ENCODE data around the gene AOC1.

AOC1 gene

DNA sequence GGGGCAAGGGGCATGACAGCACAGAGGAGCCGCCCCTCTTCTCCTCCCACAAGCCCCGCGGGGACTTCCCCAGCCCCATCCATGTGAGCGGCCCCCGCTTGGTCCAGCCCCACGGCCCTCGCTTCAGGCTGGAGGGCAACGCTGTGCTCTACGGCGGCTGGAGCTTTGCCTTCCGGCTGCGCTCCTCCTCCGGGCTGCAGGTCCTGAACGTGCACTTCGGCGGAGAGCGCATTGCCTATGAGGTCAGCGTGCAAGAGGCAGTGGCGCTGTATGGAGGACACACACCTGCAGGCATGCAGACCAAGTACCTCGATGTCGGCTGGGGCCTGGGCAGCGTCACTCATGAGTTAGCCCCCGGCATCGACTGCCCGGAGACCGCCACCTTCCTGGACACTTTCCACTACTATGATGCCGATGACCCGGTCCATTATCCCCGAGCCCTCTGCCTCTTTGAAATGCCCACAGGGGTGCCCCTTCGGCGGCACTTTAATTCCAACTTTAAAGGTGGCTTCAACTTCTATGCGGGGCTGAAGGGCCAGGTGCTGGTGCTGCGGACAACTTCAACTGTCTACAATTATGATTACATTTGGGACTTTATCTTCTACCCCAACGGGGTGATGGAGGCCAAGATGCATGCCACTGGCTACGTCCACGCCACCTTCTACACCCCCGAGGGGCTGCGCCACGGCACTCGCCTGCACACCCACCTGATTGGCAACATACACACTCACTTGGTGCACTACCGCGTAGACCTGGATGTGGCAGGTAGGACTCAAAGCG lies 5.1 kb downstream of the AOC1 start:
- H3K27me3 ChIP-seq (replicated peaks; ENCODE audit: control insufficient read depth, insufficient read depth, low read length, poor library complexity, severe bottlenecking): no peaks in the 10 kb centered on the region
- H3K4me3 ChIP-seq (ENCODE audit: insufficient read depth, low read depth, low read length, poor library complexity, severe bottlenecking): no peak overlapping the region
- no peaks in the 10 kb centered on the region for H3K9me3 ChIP-seq (ENCODE audit: control insufficient read depth, low read length)
- no peaks in the 10 kb centered on the region for H3K4me1 ChIP-seq (ENCODE audit: control insufficient read depth, insufficient read depth, low read length, poor library complexity, severe bottlenecking)
- DNase-seq: no peak
- H3K27ac ChIP-seq (ENCODE audit: insufficient read depth, low read length, poor library complexity, severe bottlenecking): no peak overlapping the region
- H3K36me3 ChIP-seq (ENCODE audit: control insufficient read depth, insufficient read depth, low read length): no peaks in the 10 kb centered on the region

- no peak overlapping the region for H3K27ac ChIP-seq (ENCODE audit: insufficient read depth, low read length, poor library complexity, severe bottlenecking)
- H3K27me3 ChIP-seq (replicated peaks; ENCODE audit: control insufficient read depth, insufficient read depth, low read length, poor library complexity, severe bottlenecking): no peaks in the 10 kb centered on the region
- H3K4me3 ChIP-seq (ENCODE audit: insufficient read depth, low read depth, low read length, poor library complexity, severe bottlenecking): no peak overlapping the region
- no peak for DNase-seq
- no peaks in the 10 kb centered on the region for H3K9me3 ChIP-seq (ENCODE audit: control insufficient read depth, low read length)
- no peaks in the 10 kb centered on the region for H3K36me3 ChIP-seq (ENCODE audit: control insufficient read depth, insufficient read depth, low read length)
- H3K4me1 ChIP-seq (ENCODE audit: control insufficient read depth, insufficient read depth, low read length, poor library complexity, severe bottlenecking): no peaks in the 10 kb centered on the region
These were observed 6.2 kb downstream of the AOC1 start for GRCh38 chr7:150858236-150859197.

DNA sequence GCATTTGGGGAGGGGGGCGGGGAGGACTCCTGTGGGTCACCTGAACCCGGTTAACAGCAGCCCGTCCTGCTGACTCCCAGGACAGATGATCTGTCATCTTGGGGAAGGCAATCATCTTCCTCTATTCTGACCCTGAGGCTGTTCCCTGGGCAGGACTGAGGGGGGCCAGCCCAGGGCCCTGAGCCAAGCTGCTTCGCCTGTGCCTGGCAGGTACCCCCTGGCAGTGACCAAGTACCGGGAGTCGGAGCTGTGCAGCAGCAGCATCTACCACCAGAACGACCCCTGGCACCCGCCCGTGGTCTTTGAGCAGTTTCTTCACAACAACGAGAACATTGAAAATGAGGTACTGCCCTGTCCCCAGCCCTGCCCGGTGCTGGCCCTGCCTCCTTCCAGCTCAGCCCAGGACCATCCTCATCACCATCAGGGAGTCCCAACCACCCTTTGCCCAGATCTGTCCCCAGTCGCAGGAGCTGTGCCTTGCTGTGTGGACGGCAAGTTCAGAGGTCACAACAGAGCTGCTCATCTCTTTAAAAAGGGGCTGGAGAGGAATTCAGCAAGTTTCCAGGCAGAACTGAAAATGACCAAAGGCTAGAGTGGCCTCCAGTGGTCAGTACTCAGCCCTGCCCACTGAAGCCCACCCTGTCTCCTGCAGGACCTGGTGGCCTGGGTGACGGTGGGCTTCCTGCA lies 8.1 kb downstream of the AOC1 start:
- H3K36me3 ChIP-seq (ENCODE audit: control insufficient read depth, insufficient read depth, low read length): no peaks in the 10 kb centered on the region
- no peak overlapping the region for H3K4me3 ChIP-seq (ENCODE audit: insufficient read depth, low read depth, low read length, poor library complexity, severe bottlenecking)
- no peak overlapping the region for H3K27ac ChIP-seq (ENCODE audit: insufficient read depth, low read length, poor library complexity, severe bottlenecking)
- DNase-seq: no peak
- H3K9me3 ChIP-seq (ENCODE audit: control insufficient read depth, low read length): no peaks in the 10 kb centered on the region
- no peaks in the 10 kb centered on the region for H3K27me3 ChIP-seq (replicated peaks; ENCODE audit: control insufficient read depth, insufficient read depth, low read length, poor library complexity, severe bottlenecking)
- H3K4me1 ChIP-seq (ENCODE audit: control insufficient read depth, insufficient read depth, low read length, poor library complexity, severe bottlenecking): no peaks in the 10 kb centered on the region

DNA sequence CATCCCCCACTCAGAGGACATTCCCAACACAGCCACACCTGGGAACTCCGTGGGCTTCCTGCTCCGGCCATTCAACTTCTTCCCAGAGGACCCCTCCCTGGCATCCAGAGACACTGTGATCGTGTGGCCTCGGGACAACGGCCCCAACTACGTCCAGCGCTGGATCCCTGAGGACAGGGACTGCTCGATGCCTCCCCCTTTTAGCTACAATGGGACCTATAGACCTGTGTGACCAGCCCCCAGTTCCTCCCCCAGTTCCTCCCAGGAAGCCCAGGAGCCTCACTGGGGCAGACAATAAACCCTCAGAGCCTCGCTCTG lies 8.6 kb downstream of the AOC1 start:
- Histone ChIP-seq H3K27ac (ENCODE audit: insufficient read depth, low read length, poor library complexity, severe bottlenecking) (no peak overlapping the region), H3K9me3 (ENCODE audit: control insufficient read depth, low read length) (no peaks in the 10 kb centered on the region), H3K36me3 (ENCODE audit: control insufficient read depth, insufficient read depth, low read length) (no peaks in the 10 kb centered on the region), H3K27me3 (replicated peaks; ENCODE audit: control insufficient read depth, insufficient read depth, low read length, poor library complexity, severe bottlenecking) (no peaks in the 10 kb centered on the region), H3K4me3 (ENCODE audit: insufficient read depth, low read depth, low read length, poor library complexity, severe bottlenecking) (no peak overlapping the region), H3K4me1 (ENCODE audit: control insufficient read depth, insufficient read depth, low read length, poor library complexity, severe bottlenecking) (no peaks in the 10 kb centered on the region)
- no peak for DNase-seq

- DNase-seq: no peak
- H3K4me1 ChIP-seq (ENCODE audit: control insufficient read depth, insufficient read depth, low read length, poor library complexity, severe bottlenecking): no peaks in the 10 kb centered on the region
- H3K27me3 ChIP-seq (replicated peaks; ENCODE audit: control insufficient read depth, insufficient read depth, low read length, poor library complexity, severe bottlenecking): peaks cover 2% of the 10 kb centered on the region
- H3K27ac ChIP-seq (ENCODE audit: insufficient read depth, low read length, poor library complexity, severe bottlenecking): no peak overlapping the region
- H3K4me3 ChIP-seq (ENCODE audit: insufficient read depth, low read depth, low read length, poor library complexity, severe bottlenecking): no peak overlapping the region
- no peaks in the 10 kb centered on the region for H3K9me3 ChIP-seq (ENCODE audit: control insufficient read depth, low read length)
- H3K36me3 ChIP-seq (ENCODE audit: control insufficient read depth, insufficient read depth, low read length): no peaks in the 10 kb centered on the region
These were observed 10.0 kb downstream of the AOC1 start for GRCh38 chr7:150862356-150862755.

DNA sequence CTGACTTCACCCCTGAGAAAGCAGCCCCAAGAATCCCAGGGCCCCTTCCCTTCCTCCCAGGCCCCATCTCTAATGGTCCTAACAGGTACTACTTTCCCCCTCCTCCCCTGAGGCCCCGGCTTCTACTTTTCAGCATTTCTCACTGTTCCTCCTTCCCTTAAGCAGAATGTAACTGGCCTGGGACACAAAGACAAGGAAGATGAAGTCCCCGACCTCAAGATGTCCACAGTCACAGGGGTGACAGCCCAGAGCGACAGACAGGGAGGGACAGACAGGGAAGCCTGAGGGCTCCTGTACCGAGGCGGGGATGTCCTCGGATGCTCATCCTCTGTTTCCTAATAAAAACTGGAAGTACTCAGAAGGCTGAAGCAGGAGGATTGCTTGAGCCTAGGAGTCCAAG lies 11.6 kb downstream of the AOC1 start:
- H3K36me3 ChIP-seq (ENCODE audit: control insufficient read depth, insufficient read depth, low read length): no peaks in the 10 kb centered on the region
- H3K27me3 ChIP-seq (replicated peaks; ENCODE audit: control insufficient read depth, insufficient read depth, low read length, poor library complexity, severe bottlenecking): peaks cover 2% of the 10 kb centered on the region
- H3K9me3 ChIP-seq (ENCODE audit: control insufficient read depth, low read length): no peaks in the 10 kb centered on the region
- no peak overlapping the region for H3K4me3 ChIP-seq (ENCODE audit: insufficient read depth, low read depth, low read length, poor library complexity, severe bottlenecking)
- DNase-seq: no peak
- H3K4me1 ChIP-seq (ENCODE audit: control insufficient read depth, insufficient read depth, low read length, poor library complexity, severe bottlenecking): no peaks in the 10 kb centered on the region
- H3K27ac ChIP-seq (ENCODE audit: insufficient read depth, low read length, poor library complexity, severe bottlenecking): no peak overlapping the region

DNA sequence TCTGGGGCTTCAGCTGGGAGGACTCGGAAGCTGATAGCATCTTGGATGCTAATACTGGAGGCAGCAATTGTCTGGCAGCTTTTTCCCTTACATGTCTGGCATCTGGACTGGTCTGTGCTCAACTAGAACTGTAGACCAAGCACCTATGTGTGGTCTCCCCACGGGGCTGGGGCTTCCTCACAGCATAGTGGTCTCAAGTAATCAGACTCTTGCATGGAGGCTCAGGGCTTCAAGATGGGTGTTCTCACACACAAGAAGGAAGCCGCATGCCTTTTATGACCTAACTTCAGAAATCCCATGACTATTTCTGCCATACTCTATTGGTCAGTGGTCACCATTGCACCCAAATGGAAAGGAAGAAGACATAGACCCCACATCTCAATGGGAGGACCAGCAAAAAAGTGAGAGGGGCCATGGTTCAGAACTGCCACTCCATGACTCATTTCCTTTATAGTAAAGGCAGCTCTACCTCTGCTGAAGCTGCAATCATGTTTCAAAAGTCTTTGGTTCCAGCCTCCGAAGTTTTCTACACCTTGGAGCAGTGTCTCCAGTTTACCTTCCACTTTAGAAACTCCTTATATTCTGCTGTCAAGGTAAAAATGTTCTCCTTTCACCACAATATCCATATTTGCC lies 14.7 kb downstream of the AOC1 start:
- no peak for DNase-seq
- no peaks in the 10 kb centered on the region for H3K4me1 ChIP-seq (ENCODE audit: control insufficient read depth, insufficient read depth, low read length, poor library complexity, severe bottlenecking)
- H3K4me3 ChIP-seq (ENCODE audit: insufficient read depth, low read depth, low read length, poor library complexity, severe bottlenecking): no peak overlapping the region
- peaks cover 2% of the 10 kb centered on the region for H3K27me3 ChIP-seq (replicated peaks; ENCODE audit: control insufficient read depth, insufficient read depth, low read length, poor library complexity, severe bottlenecking)
- no peaks in the 10 kb centered on the region for H3K9me3 ChIP-seq (ENCODE audit: control insufficient read depth, low read length)
- no peaks in the 10 kb centered on the region for H3K36me3 ChIP-seq (ENCODE audit: control insufficient read depth, insufficient read depth, low read length)
- no peak overlapping the region for H3K27ac ChIP-seq (ENCODE audit: insufficient read depth, low read length, poor library complexity, severe bottlenecking)

DNA sequence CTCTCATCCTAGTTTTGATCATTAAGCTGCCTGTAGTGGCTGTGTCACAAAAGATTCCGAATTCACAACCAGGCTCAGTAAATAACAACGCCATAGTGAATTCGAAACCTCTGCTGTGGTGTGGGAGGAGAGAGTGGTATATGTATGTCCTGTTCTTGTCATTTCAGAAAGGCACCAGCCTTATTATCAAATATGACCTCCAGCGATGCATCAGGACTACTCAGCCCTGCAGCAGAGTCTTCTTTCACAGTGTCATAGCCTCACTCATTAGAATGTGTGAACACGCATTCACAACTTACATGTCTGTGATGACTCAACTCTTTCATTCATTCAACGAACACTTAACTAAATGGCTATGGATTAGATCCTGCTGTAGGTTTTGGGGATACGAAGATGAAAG lies 15.3 kb downstream of the AOC1 start:
- no peak overlapping the region for H3K4me3 ChIP-seq (ENCODE audit: insufficient read depth, low read depth, low read length, poor library complexity, severe bottlenecking)
- H3K4me1 ChIP-seq (ENCODE audit: control insufficient read depth, insufficient read depth, low read length, poor library complexity, severe bottlenecking): no peaks in the 10 kb centered on the region
- no peaks in the 10 kb centered on the region for H3K9me3 ChIP-seq (ENCODE audit: control insufficient read depth, low read length)
- peaks cover 2% of the 10 kb centered on the region for H3K27me3 ChIP-seq (replicated peaks; ENCODE audit: control insufficient read depth, insufficient read depth, low read length, poor library complexity, severe bottlenecking)
- H3K36me3 ChIP-seq (ENCODE audit: control insufficient read depth, insufficient read depth, low read length): no peaks in the 10 kb centered on the region
- no peak overlapping the region for H3K27ac ChIP-seq (ENCODE audit: insufficient read depth, low read length, poor library complexity, severe bottlenecking)
- no peak for DNase-seq

DNA sequence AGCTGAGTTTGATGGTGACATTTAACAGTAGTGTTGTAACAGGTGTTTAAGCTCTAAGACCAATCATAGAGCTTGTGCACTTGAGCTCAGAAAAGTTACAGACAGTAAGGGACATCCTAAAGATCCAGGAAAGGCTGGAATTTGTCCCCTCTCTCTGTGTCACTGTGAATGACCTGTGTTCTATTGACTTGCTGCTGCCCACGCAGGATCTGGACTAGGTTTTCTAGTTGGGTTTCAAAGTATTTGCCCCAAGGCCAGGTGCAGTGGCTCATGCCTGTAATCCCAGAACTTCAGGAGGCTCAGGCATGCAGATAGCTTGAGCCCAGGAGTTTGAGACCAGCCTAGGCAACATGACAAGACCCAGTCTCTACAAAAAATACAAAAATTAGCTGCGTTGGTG lies 17.1 kb downstream of the AOC1 start:
- no peak for DNase-seq
- no peaks in the 10 kb centered on the region for H3K9me3 ChIP-seq (ENCODE audit: control insufficient read depth, low read length)
- no peak overlapping the region for H3K4me3 ChIP-seq (ENCODE audit: insufficient read depth, low read depth, low read length, poor library complexity, severe bottlenecking)
- H3K27me3 ChIP-seq (replicated peaks; ENCODE audit: control insufficient read depth, insufficient read depth, low read length, poor library complexity, severe bottlenecking): peaks cover 2% of the 10 kb centered on the region
- no peaks in the 10 kb centered on the region for H3K4me1 ChIP-seq (ENCODE audit: control insufficient read depth, insufficient read depth, low read length, poor library complexity, severe bottlenecking)
- H3K27ac ChIP-seq (ENCODE audit: insufficient read depth, low read length, poor library complexity, severe bottlenecking): no peak overlapping the region
- no peaks in the 10 kb centered on the region for H3K36me3 ChIP-seq (ENCODE audit: control insufficient read depth, insufficient read depth, low read length)

Data from effector memory CD4-positive, alpha-beta T cell (primary cell).